Activated T-cell treated with anti-CD3 and anti-CD28 coated beads for 48 hours (primary cell): Measurements from ENCODE around the gene L3MBTL2.

Source experiments
- DNase-seq: peaks from one replicate; pipeline ENCODE4 v3.0.0-alpha.2; 2020; ENCODE audit warnings: low read depth

L3MBTL2 gene

DNA sequence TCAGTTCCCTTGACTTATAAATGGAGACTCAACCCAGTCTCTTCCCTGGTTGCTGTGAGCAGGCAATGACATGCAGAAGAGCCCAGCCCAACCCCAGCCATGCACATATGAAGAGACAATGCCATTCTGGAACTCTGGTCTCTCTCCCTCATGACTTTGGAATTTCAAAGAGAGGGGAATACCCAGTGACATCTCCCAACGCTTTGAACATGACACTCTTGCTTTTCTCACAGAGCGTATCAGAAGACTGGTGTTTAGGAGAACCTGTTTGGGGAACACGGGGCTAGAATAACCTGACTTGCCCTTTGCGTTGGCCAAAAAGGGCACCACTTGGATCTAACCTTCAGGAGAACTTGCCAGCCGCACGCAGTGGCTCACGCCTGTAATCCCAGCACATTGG is 68.0 kb downstream of the L3MBTL2 start:
- no peak for DNase-seq

GRCh38 chr22:41274856-41275255 is 69.7 kb downstream of the L3MBTL2 start:
- no peak for DNase-seq

DNA sequence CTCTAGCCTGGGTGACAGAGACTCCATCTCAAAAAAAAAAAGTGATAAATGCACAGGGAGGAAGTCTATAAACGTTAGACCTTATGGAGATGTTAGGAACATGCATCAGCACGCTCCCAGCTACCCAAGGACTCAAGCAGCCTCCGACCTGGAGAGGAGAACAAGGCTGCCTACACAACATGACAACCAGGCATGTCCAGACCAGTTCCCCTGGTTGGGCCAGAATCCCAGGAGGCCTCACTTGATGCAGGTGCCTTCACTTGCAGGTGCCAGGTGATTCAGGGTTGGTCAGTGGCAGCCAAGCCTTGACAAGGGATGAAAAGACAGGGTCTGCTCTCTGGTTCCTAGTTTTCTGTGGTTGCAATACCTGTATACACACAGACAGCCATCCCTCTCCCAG is 75.0 kb downstream of the L3MBTL2 start:
- no peak for DNase-seq

DNA sequence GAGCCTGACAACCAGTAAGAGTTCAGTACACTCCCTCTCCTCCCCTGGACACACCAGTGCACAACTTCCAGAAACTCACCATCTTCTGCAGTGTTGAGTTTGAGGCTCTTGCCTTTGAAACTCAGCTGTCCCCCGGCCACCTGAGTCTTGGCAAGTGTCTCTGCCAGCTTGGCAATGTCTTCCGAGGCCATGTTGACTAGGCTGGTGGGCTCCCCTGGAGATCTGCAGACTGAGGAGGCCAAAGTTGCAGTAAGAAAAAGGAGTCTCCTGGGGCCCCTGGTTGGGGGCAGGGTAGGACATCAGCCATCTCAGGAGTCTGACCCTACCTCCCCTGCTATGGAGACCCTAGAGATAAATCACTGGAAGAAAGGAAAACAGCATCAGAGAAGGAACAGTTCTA is 75.7 kb downstream of the L3MBTL2 start:
- DNase-seq: no peak
